K562 (cell line): ENCODE results near the gene SRCIN1.

Source experiments
- CTBP1 ChIP-seq: fragments of 450-650 bp; IDR thresholded peaks from 2 replicates; pipeline ENCODE4 v1.6.1; 2016; ENCODE audit warnings: borderline replicate concordance
- POLR2A ChIP-seq: fragments of 450-650 bp; conservative IDR thresholded peaks from 2 replicates; pipeline ENCODE4 v1.6.1; 2016
- SNIP1 ChIP-seq: fragments of 450-650 bp; IDR thresholded peaks from 2 replicates; pipeline ENCODE4 v1.7.1; 2017; ENCODE audit warnings: low read depth, mild to moderate bottlenecking
- ZNF785 ChIP-seq: fragments of 250-450 bp; sonication (Bioruptor Pico); IDR thresholded peaks from 2 replicates; pipeline ENCODE4 v1.4.0; 2020; ENCODE audit warnings: mild to moderate bottlenecking

DNA sequence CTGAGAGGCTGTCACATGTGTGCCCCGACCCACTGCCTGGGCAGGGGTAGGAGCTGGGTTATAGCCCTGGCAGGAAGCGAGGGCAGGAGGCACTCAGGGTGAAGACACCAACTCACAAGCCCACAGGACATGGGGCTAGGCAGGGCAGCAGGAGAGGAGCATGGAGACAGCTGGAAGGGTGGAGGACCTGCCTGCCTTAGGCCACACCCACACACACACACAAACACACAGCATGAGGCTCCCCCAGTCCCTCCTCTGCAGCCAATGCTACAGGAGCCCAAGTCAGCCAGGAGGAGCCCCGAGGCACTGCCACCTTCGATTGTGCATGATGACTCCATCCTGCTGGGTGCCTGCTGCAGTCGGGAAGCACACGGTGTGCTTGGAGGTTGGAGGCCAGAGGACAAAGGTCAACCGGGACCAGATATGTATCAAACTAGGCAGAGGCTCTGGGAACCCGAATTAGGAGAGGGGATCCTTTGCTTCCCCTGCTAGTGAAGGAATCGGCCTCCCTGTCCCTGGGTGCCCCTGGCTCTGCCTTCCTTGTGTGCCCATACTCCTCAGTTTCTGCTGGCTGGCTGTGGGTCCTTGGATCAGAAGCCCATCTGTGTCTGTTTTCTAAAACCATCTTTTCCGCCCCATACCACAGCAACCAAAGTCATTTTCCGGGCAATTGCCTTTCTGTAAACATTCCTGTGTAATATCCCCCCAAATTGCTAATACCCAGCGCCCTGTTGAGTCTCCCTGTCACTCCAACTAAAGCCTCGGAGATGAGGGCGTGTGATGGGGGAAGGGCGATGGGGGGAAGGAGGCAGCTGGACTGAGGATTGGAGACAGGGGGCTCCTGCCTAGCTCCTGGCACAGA is 20.5 kb downstream of the SRCIN1 start:
- TF ChIP-seq POLR2A, result no peak
- TF ChIP-seq SNIP1, result no peak
- TF ChIP-seq ZNF785, result no peak
- no peak for TF ChIP-seq CTBP1
